Posterior vena cava (tissue), 2 donors: ENCODE measurements around the gene FES. TPM values are rescaled to one million over a fixed set of nuclear protein-coding genes. Genes with fewer than 3 reads are reported as not detected.
"Not testable (repeated sequence)": the region's sequence is repeated elsewhere in the genome, so short reads cannot be mapped to it uniquely, and the experiment has no call there.

Source experiments
- DNase-seq: peaks from one replicate; pipeline ENCODE4 v3.0.0-alpha.2; 2020; ENCODE audit warnings: low spot score
- intact Hi-C, 2 donors: fragments of 100-400 bp; cut with DNase I; formaldehyde crosslinking; loops; one replicate each; pipeline versions ENCODE4 v1.14.1 to v1.14.2; 2022 to 2023
- total RNA-seq, 2 donors: library from RNA; stranded (reverse); fragmentation: NEBNext Ultra II Directional; extraction: Animal tissue kit (Norgen Biotek cat#: 25700); gene quantifications; one replicate each; pipeline ENCODE4 v1.2.1, GENCODE V29; 2021
- donor health status: DM: yes; HTN: yes; CAD: no.
- donor health status: DM: yes; HTN: yes; CAD: no.

FES gene
- total RNA-seq, 2 donors from 2014 or later: 31.7 to 41.8 TPM

- intact Hi-C loops: loop anchor here (2.0 to 10.0 kb wide), 4 partner anchors 60 to 380 kb away; no protein-coding TSS in a partner anchor
- DNase-seq: peak; percentile 84
These were observed 571 bp downstream of the FES start for GRCh38 chr15:90884719-90885431.

GRCh38 chr15:90885432-90886290, 1.4 kb downstream of the FES start:
- DNase-seq: peak; percentile 94
- intact Hi-C loops: loop anchor here (2.0 to 10.0 kb wide), 4 partner anchors 59 to 381 kb away; no protein-coding TSS in a partner anchor

- intact Hi-C loops: loop anchor here in 1 of 2 donors (10.0 kb wide), 3 partner anchors 59 to 381 kb away; no protein-coding TSS in a partner anchor
- no peak for DNase-seq
These were observed 1.9 kb downstream of the FES start for GRCh38 chr15:90886291-90886614.

- no peak for DNase-seq
- intact Hi-C loops: loop anchor here in 1 of 2 donors (10.0 kb wide), 3 partner anchors 58 to 382 kb away; no protein-coding TSS in a partner anchor
These were observed 2.8 kb downstream of the FES start for GRCh38 chr15:90887037-90887481.

GRCh38 chr15:90889313-90889730, 5.0 kb downstream of the FES start:
- DNase-seq: no peak
- intact Hi-C loops: loop anchor here in 1 of 2 donors (10.0 kb wide), 3 partner anchors 55 to 385 kb away; no protein-coding TSS in a partner anchor

GRCh38 chr15:90889736-90890456, 5.6 kb downstream of the FES start:
- intact Hi-C loops: loop anchor here in 1 of 2 donors (10.0 kb wide), 3 partner anchors 55 to 385 kb away; no protein-coding TSS in a partner anchor

GRCh38 chr15:90890839-90891238, 6.5 kb downstream of the FES start:
- intact Hi-C loops: no loop called here
- no peak for DNase-seq

More at GRCh38 chr15:90889736-90890456, 5.6 kb downstream of the FES start:
- DNase-seq: no peak

GRCh38 chr15:90891346-90891949, 7.1 kb downstream of the FES start:
- DNase-seq: no peak
- intact Hi-C loops: no loop called here

GRCh38 chr15:90892023-90892422, 7.7 kb downstream of the FES start:
- no peak for DNase-seq
- intact Hi-C loops: no loop called here

- intact Hi-C loops: no loop called here
- no peak for DNase-seq
These were observed 8.3 kb downstream of the FES start for GRCh38 chr15:90892498-90893174.

- intact Hi-C loops: no loop called here
- DNase-seq: no peak
These were observed 9.1 kb downstream of the FES start for GRCh38 chr15:90893175-90894090.

GRCh38 chr15:90895571-90896117, 11.3 kb downstream of the FES start:
- no peak for DNase-seq

GRCh38 chr15:90897131-90897655, 12.9 kb downstream of the FES start:
- intact Hi-C loops, DNase-seq: not testable (repeated sequence)

More at GRCh38 chr15:90895571-90896117, 11.3 kb downstream of the FES start:
- intact Hi-C loops: no loop called here

- no peak for DNase-seq
- intact Hi-C loops: no loop called here
These were observed 17.1 kb downstream of the FES start for GRCh38 chr15:90901175-90902039.

GRCh38 chr15:90902040-90902839, 17.9 kb downstream of the FES start:
- peak; percentile 92 for DNase-seq
- intact Hi-C loops: no loop called here
